Activated CD4-positive, alpha-beta T cell treated with anti-CD3 and anti-CD28 coated beads, Interleukin-2, amount 10 ng/mL, durations not matched to agents 7 days and 5 days (primary cell): ENCODE results near the gene PAPPA. TPM values are rescaled to one million over a fixed set of nuclear protein-coding genes. Genes with fewer than 3 reads are reported as not detected.

ENCODE experiments used
- CTCF ChIA-PET: fragments of 350-600 bp; sonication (Branson Sonifier 250); formaldehyde crosslinking; loops from one replicate; lab custom pipeline; 2021; ENCODE audit warnings: antibody characterized with exemption; lab: Charles Lee
- POLR2A ChIA-PET: fragments of 350-600 bp; sonication (Branson Sonifier 250); formaldehyde crosslinking; loops from one replicate; lab custom pipeline; 2021; ENCODE audit warnings: antibody characterized with exemption; lab: Charles Lee
- DNase-seq: peaks from one replicate; pipeline ENCODE4 v3.0.0-alpha.2; 2020
- H3K27ac Mint-ChIP-seq: one replicate; pipeline ENCODE4 v1.8.0; 2021; ENCODE audit warnings: mild to moderate bottlenecking, moderate library complexity, mixed read lengths
- H3K27me3 Mint-ChIP-seq: one replicate; pipeline ENCODE4 v1.8.0; 2021; ENCODE audit warnings: mixed read lengths
- H3K36me3 Mint-ChIP-seq: one replicate; pipeline ENCODE4 v1.8.0; 2021; ENCODE audit warnings: low read depth, mixed read lengths
- H3K4me1 Mint-ChIP-seq: one replicate; pipeline ENCODE4 v1.8.0; 2021; ENCODE audit warnings: mixed read lengths
- H3K4me3 Mint-ChIP-seq: one replicate; pipeline ENCODE4 v1.8.0; 2021; ENCODE audit warnings: mild to moderate bottlenecking, moderate library complexity, mixed read lengths
- H3K9me3 Mint-ChIP-seq: one replicate; pipeline ENCODE4 v1.8.0; 2021; ENCODE audit warnings: mixed read lengths
- total RNA-seq, 2 experiments: library from RNA; stranded (reverse); gene quantifications; one replicate each; pipeline ENCODE4 v1.2.3, GENCODE V29; 2021

Gene PAPPA
- total RNA-seq, 2 experiments from 2014 or later: not detected

- no peak overlapping the region for H3K4me3 Mint-ChIP-seq
- no peak overlapping the region for H3K27ac Mint-ChIP-seq
- ChIA-PET POLR2A (no interaction called here), CTCF (no interaction called here)
- no peaks in the 10 kb centered on the region for H3K9me3 Mint-ChIP-seq
- no peaks in the 10 kb centered on the region for H3K36me3 Mint-ChIP-seq
- H3K4me1 Mint-ChIP-seq: no peaks in the 10 kb centered on the region
- H3K27me3 Mint-ChIP-seq: peaks cover 4% of the 10 kb centered on the region
- DNase-seq: no peak
Measured at GRCh38 chr9:116333254-116333653, 179.7 kb downstream of the PAPPA start.

- H3K36me3 Mint-ChIP-seq: no peaks in the 10 kb centered on the region
- no peak for DNase-seq
- H3K9me3 Mint-ChIP-seq: no peaks in the 10 kb centered on the region
- ChIA-PET CTCF (no interaction called here), POLR2A (no interaction called here)
- H3K4me3 Mint-ChIP-seq: no peak overlapping the region
- H3K4me1 Mint-ChIP-seq: no peaks in the 10 kb centered on the region
- peaks cover 4% of the 10 kb centered on the region for H3K27me3 Mint-ChIP-seq
- no peak overlapping the region for H3K27ac Mint-ChIP-seq
Measured at GRCh38 chr9:116334546-116335150, 181.1 kb downstream of the PAPPA start.

- no peaks in the 10 kb centered on the region for H3K4me1 Mint-ChIP-seq
- no peak overlapping the region for H3K27ac Mint-ChIP-seq
- H3K36me3 Mint-ChIP-seq: no peaks in the 10 kb centered on the region
- no peaks in the 10 kb centered on the region for H3K9me3 Mint-ChIP-seq
- H3K4me3 Mint-ChIP-seq: no peak overlapping the region
- ChIA-PET CTCF (no interaction called here), POLR2A (no interaction called here)
- peaks cover 4% of the 10 kb centered on the region for H3K27me3 Mint-ChIP-seq
- no peak for DNase-seq
Measured at GRCh38 chr9:116335392-116335791, 181.8 kb downstream of the PAPPA start.

- ChIA-PET POLR2A (no interaction called here), CTCF (interaction anchor here (0.7 kb wide), 1 partner anchor 354 kb away, joined by 3 read pairs; no protein-coding TSS in a partner anchor)
- H3K4me1 Mint-ChIP-seq: no peaks in the 10 kb centered on the region
- H3K4me3 Mint-ChIP-seq: no peak overlapping the region
- H3K36me3 Mint-ChIP-seq: no peaks in the 10 kb centered on the region
- no peak overlapping the region for H3K27ac Mint-ChIP-seq
- no peak for DNase-seq
- no peaks in the 10 kb centered on the region for H3K9me3 Mint-ChIP-seq
- H3K27me3 Mint-ChIP-seq: peaks cover 4% of the 10 kb centered on the region
Measured at GRCh38 chr9:116336133-116336862, 182.7 kb downstream of the PAPPA start.

- Mint-ChIP-seq H3K4me3 (no peak overlapping the region), H3K36me3 (no peaks in the 10 kb centered on the region), H3K27ac (no peak overlapping the region), H3K4me1 (no peaks in the 10 kb centered on the region), H3K27me3 (peaks cover 4% of the 10 kb centered on the region), H3K9me3 (no peaks in the 10 kb centered on the region)
- ChIA-PET CTCF (no interaction called here), POLR2A (no interaction called here)
- no peak for DNase-seq
Measured at GRCh38 chr9:116337015-116337414, 183.4 kb downstream of the PAPPA start.

GRCh38 chr9:116340270-116340669, 186.7 kb downstream of the PAPPA start:
- CTCF ChIA-PET: no interaction called here

GRCh38 chr9:116342061-116342460, 188.5 kb downstream of the PAPPA start:
- peaks cover 4% of the 10 kb centered on the region for H3K27me3 Mint-ChIP-seq
- no peaks in the 10 kb centered on the region for H3K4me1 Mint-ChIP-seq
- H3K27ac Mint-ChIP-seq: no peak overlapping the region
- H3K36me3 Mint-ChIP-seq: no peaks in the 10 kb centered on the region
- POLR2A ChIA-PET: no interaction called here
- DNase-seq: no peak
- no peak overlapping the region for H3K4me3 Mint-ChIP-seq
- CTCF ChIA-PET: no interaction called here
- no peaks in the 10 kb centered on the region for H3K9me3 Mint-ChIP-seq

More at GRCh38 chr9:116340270-116340669, 186.7 kb downstream of the PAPPA start:
- no peak overlapping the region for H3K4me3 Mint-ChIP-seq
- no peaks in the 10 kb centered on the region for H3K36me3 Mint-ChIP-seq
- H3K9me3 Mint-ChIP-seq: no peaks in the 10 kb centered on the region
- H3K27ac Mint-ChIP-seq: no peak overlapping the region
- no peaks in the 10 kb centered on the region for H3K4me1 Mint-ChIP-seq
- DNase-seq: no peak
- peaks cover 4% of the 10 kb centered on the region for H3K27me3 Mint-ChIP-seq
- POLR2A ChIA-PET: no interaction called here

GRCh38 chr9:116342941-116343340, 189.3 kb downstream of the PAPPA start:
- POLR2A ChIA-PET: no interaction called here
- Mint-ChIP-seq H3K9me3 (no peaks in the 10 kb centered on the region), H3K4me3 (no peak overlapping the region), H3K4me1 (no peaks in the 10 kb centered on the region), H3K36me3 (no peaks in the 10 kb centered on the region), H3K27me3 (no peaks in the 10 kb centered on the region), H3K27ac (no peak overlapping the region)
- CTCF ChIA-PET: no interaction called here
- no peak for DNase-seq

- no peaks in the 10 kb centered on the region for H3K36me3 Mint-ChIP-seq
- no peaks in the 10 kb centered on the region for H3K4me1 Mint-ChIP-seq
- no peak for DNase-seq
- POLR2A ChIA-PET: no interaction called here
- no peak overlapping the region for H3K4me3 Mint-ChIP-seq
- H3K27me3 Mint-ChIP-seq: no peaks in the 10 kb centered on the region
- H3K9me3 Mint-ChIP-seq: no peaks in the 10 kb centered on the region
- CTCF ChIA-PET: no interaction called here
- H3K27ac Mint-ChIP-seq: no peak overlapping the region
Measured at GRCh38 chr9:116344416-116344815, 190.8 kb downstream of the PAPPA start.

GRCh38 chr9:116345393-116345792, 191.8 kb downstream of the PAPPA start:
- CTCF ChIA-PET: interaction anchor here (0.7 kb wide), 1 partner anchor 199 kb away, joined by 4 read pairs; no protein-coding TSS in a partner anchor

GRCh38 chr9:116345817-116346216, 192.2 kb downstream of the PAPPA start:
- POLR2A ChIA-PET: no interaction called here
- Mint-ChIP-seq H3K4me1 (no peaks in the 10 kb centered on the region), H3K27ac (no peak overlapping the region), H3K4me3 (no peak overlapping the region), H3K36me3 (no peaks in the 10 kb centered on the region), H3K27me3 (no peaks in the 10 kb centered on the region), H3K9me3 (no peaks in the 10 kb centered on the region)
- DNase-seq: no peak
- CTCF ChIA-PET: no interaction called here

More at GRCh38 chr9:116345393-116345792, 191.8 kb downstream of the PAPPA start:
- H3K4me1 Mint-ChIP-seq: no peaks in the 10 kb centered on the region
- no peak overlapping the region for H3K4me3 Mint-ChIP-seq
- POLR2A ChIA-PET: no interaction called here
- DNase-seq: no peak
- H3K27ac Mint-ChIP-seq: no peak overlapping the region
- H3K27me3 Mint-ChIP-seq: no peaks in the 10 kb centered on the region
- no peaks in the 10 kb centered on the region for H3K36me3 Mint-ChIP-seq
- H3K9me3 Mint-ChIP-seq: no peaks in the 10 kb centered on the region

- no peak overlapping the region for H3K27ac Mint-ChIP-seq
- H3K9me3 Mint-ChIP-seq: no peaks in the 10 kb centered on the region
- no peak for DNase-seq
- ChIA-PET POLR2A (no interaction called here), CTCF (no interaction called here)
- H3K27me3 Mint-ChIP-seq: no peaks in the 10 kb centered on the region
- no peaks in the 10 kb centered on the region for H3K36me3 Mint-ChIP-seq
- no peaks in the 10 kb centered on the region for H3K4me1 Mint-ChIP-seq
- no peak overlapping the region for H3K4me3 Mint-ChIP-seq
Measured at GRCh38 chr9:116349684-116350083, 196.1 kb downstream of the PAPPA start.

- no peaks in the 10 kb centered on the region for H3K9me3 Mint-ChIP-seq
- no peak overlapping the region for H3K4me3 Mint-ChIP-seq
- H3K27ac Mint-ChIP-seq: no peak overlapping the region
- H3K4me1 Mint-ChIP-seq: no peaks in the 10 kb centered on the region
- ChIA-PET POLR2A (no interaction called here), CTCF (no interaction called here)
- H3K27me3 Mint-ChIP-seq: no peaks in the 10 kb centered on the region
- H3K36me3 Mint-ChIP-seq: no peaks in the 10 kb centered on the region
- DNase-seq: no peak
Measured at GRCh38 chr9:116350213-116350612, 196.6 kb downstream of the PAPPA start.
